Endodermal cell (in vitro differentiated cells): ENCODE data around the gene PP2D1. TPM values are rescaled to one million over a fixed set of nuclear protein-coding genes. Genes with fewer than 3 reads are reported as not detected.

ENCODE experiments used
- DNase-seq: peaks from one replicate; pipeline ENCODE4 v3.0.0-alpha.2; 2017
- H3K27ac ChIP-seq: 2 replicates; pipeline ENCODE4 v1.5.1; 2013; ENCODE audit warnings: mild to moderate bottlenecking, low read depth, low read length, moderate library complexity
- H3K27me3 ChIP-seq: 2 replicates; pipeline ENCODE4 v1.6.1; 2013; ENCODE audit warnings: mild to moderate bottlenecking, low read length, moderate library complexity; ENCODE audit not compliant: insufficient read depth, control insufficient read depth, poor library complexity, severe bottlenecking
- H3K36me3 ChIP-seq: 2 replicates; pipeline ENCODE4 v1.7.0; 2013; ENCODE audit warnings: mild to moderate bottlenecking, low read length, moderate library complexity; ENCODE audit not compliant: control insufficient read depth, insufficient read depth
- H3K4me1 ChIP-seq: one replicate; pipeline ENCODE4 v1.7.0; 2013; ENCODE audit warnings: low read length; ENCODE audit not compliant: control insufficient read depth, insufficient read depth
- H3K4me3 ChIP-seq: 2 replicates; pipeline ENCODE4 v1.5.1; 2013; ENCODE audit warnings: mild to moderate bottlenecking, low read length, moderate library complexity
- H3K9ac ChIP-seq: 2 replicates; pipeline ENCODE4 v1.6.1; 2013; ENCODE audit warnings: mild to moderate bottlenecking, low read length, moderate library complexity; ENCODE audit not compliant: poor library complexity, severe bottlenecking; ENCODE audit errors: extremely low read depth
- H3K9me3 ChIP-seq: 2 replicates; pipeline ENCODE4 v1.6.1; 2013; ENCODE audit warnings: mild to moderate bottlenecking, low read length, moderate library complexity; ENCODE audit not compliant: control insufficient read depth
- H3K27ac Mint-ChIP-seq: 2 replicates; pipeline ENCODE4 v1.8.0; 2020; ENCODE audit warnings: mixed read lengths
- H3K27me3 Mint-ChIP-seq: 2 replicates; pipeline ENCODE4 v1.8.0; 2021; ENCODE audit warnings: mild to moderate bottlenecking, mixed read lengths; ENCODE audit not compliant: insufficient read depth
- H3K36me3 Mint-ChIP-seq: 2 replicates; pipeline ENCODE4 v1.8.0; 2020; ENCODE audit warnings: low read depth, mixed read lengths
- H3K4me1 Mint-ChIP-seq: 2 replicates; pipeline ENCODE4 v1.8.0; 2020; ENCODE audit warnings: mixed read lengths
- H3K4me3 Mint-ChIP-seq: 2 replicates; pipeline ENCODE4 v1.8.0; 2020; ENCODE audit warnings: mild to moderate bottlenecking, moderate library complexity, mixed read lengths
- H3K9me3 Mint-ChIP-seq: 2 replicates; pipeline ENCODE4 v1.8.0; 2020; ENCODE audit warnings: mild to moderate bottlenecking, mixed read lengths
- WGBS, 2 experiments: methylation state at CpG; one replicate each; pipeline versions ENCODE4 v1.1.5 to v1.1.7; 2013; ENCODE audit warnings: missing lambda C conversion rate in 2 of 2, mixed read lengths in 1 of 2; ENCODE audit not compliant: insufficient coverage in 1 of 2, insufficient read length in 1 of 2; 5-methylcytosine and 5-hydroxymethylcytosine counted together
- total RNA-seq, 2 donors: library from RNA; stranded (reverse); fragmentation: NEBNext Ultra II Directional in 1 of 2; extraction: Animal tissue kit (Norgen Biotek cat#: 25700) in 1 of 2; gene quantifications; 2 replicates in 1 of 2; 3 replicates in 1 of 2; pipeline ENCODE4 v1.2.1, GENCODE V29; 2021
- TF ChIP-seq, protein P1 (sequence below): fragments of 200-600 bp; sonication (generic); conservative IDR thresholded peaks from 2 replicates; pipeline ENCODE4 v1.5.0; 2021; ENCODE audit warnings: antibody characterized with exemption, mild to moderate bottlenecking

The PP2D1 gene
- total RNA-seq, 2 donors from 2014 or later = not detected

GRCh38 chr3:20055020-20055775 lies 43.1 kb upstream of the PP2D1 start:
- WGBS, 2 experiments = 85 to 86% methylated on average over 6 to 10 of the region's 10 CpGs
- no peak overlapping the region for H3K4me3 Mint-ChIP-seq
- peaks cover 8% of the 10 kb centered on the region for H3K4me1 Mint-ChIP-seq
- no peaks in the 10 kb centered on the region for H3K36me3 Mint-ChIP-seq
- H3K9me3 Mint-ChIP-seq = no peaks in the 10 kb centered on the region
- TF ChIP-seq, protein P1, sequence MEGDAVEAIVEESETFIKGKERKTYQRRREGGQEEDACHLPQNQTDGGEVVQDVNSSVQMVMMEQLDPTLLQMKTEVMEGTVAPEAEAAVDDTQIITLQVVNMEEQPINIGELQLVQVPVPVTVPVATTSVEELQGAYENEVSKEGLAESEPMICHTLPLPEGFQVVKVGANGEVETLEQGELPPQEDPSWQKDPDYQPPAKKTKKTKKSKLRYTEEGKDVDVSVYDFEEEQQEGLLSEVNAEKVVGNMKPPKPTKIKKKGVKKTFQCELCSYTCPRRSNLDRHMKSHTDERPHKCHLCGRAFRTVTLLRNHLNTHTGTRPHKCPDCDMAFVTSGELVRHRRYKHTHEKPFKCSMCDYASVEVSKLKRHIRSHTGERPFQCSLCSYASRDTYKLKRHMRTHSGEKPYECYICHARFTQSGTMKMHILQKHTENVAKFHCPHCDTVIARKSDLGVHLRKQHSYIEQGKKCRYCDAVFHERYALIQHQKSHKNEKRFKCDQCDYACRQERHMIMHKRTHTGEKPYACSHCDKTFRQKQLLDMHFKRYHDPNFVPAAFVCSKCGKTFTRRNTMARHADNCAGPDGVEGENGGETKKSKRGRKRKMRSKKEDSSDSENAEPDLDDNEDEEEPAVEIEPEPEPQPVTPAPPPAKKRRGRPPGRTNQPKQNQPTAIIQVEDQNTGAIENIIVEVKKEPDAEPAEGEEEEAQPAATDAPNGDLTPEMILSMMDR = no peak
- H3K27me3 Mint-ChIP-seq = no peaks in the 10 kb centered on the region
- Histone ChIP-seq H3K9me3 (no peaks in the 10 kb centered on the region), H3K27ac (no peak overlapping the region), H3K27me3 (no peaks in the 10 kb centered on the region), H3K4me3 (no peak overlapping the region), H3K9ac (no peak overlapping the region), H3K4me1 (no peaks in the 10 kb centered on the region), H3K36me3 (no peaks in the 10 kb centered on the region)
- DNase-seq = no peak
- no peak overlapping the region for H3K27ac Mint-ChIP-seq

- Histone ChIP-seq H3K27me3 (no peaks in the 10 kb centered on the region), H3K9ac (no peak overlapping the region), H3K4me1 (no peaks in the 10 kb centered on the region), H3K36me3 (no peaks in the 10 kb centered on the region), H3K27ac (no peak overlapping the region), H3K9me3 (no peaks in the 10 kb centered on the region), H3K4me3 (no peak overlapping the region)
- 80 to 97% methylated on average over 1 to 4 of the region's 4 CpGs for WGBS, 2 experiments
- H3K4me1 Mint-ChIP-seq = peaks cover 10% of the 10 kb centered on the region
- H3K27ac Mint-ChIP-seq = no peak overlapping the region
- no peaks in the 10 kb centered on the region for H3K36me3 Mint-ChIP-seq
- TF ChIP-seq, protein P1 = no peak
- no peak for DNase-seq
- H3K4me3 Mint-ChIP-seq = no peak overlapping the region
- no peaks in the 10 kb centered on the region for H3K9me3 Mint-ChIP-seq
- no peaks in the 10 kb centered on the region for H3K27me3 Mint-ChIP-seq
Observed at GRCh38 chr3:20054549-20054987, 42.5 kb upstream of the PP2D1 start.

DNA sequence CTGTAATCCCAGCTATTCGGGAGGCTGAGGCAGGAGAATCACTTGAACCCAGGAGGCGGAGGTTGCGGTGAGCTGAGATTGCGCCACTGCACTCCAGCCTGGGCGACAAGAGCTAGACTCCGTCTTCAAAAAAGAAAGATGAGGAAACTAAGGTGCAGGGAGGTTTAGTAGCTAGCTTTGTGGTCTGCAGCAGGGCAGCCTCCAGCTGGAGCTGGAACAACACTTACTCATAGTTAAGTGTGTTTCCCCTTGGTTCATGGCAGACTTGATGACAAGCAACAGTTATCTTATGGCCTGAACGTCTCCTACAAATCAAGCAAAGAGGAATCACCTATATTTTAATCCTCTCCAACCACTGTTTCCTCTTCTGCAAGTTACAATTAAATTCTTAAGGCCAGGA lies 40.8 kb upstream of the PP2D1 start:
- H3K4me3 Mint-ChIP-seq = no peak overlapping the region
- peaks cover 12% of the 10 kb centered on the region for H3K4me1 Mint-ChIP-seq

More for the DNA sequence above, 40.8 kb upstream of the PP2D1 start:
- Histone ChIP-seq H3K9me3 (no peaks in the 10 kb centered on the region), H3K36me3 (no peaks in the 10 kb centered on the region), H3K27ac (no peak overlapping the region), H3K4me1 (no peaks in the 10 kb centered on the region), H3K4me3 (no peak overlapping the region), H3K27me3 (no peaks in the 10 kb centered on the region), H3K9ac (no peak overlapping the region)
- TF ChIP-seq, protein P1 = no peak
- WGBS, 2 experiments = 87 to 89% methylated on average over 7 of the region's 7 CpGs
- Mint-ChIP-seq H3K27me3 (no peaks in the 10 kb centered on the region), H3K9me3 (no peaks in the 10 kb centered on the region), H3K27ac (no peak overlapping the region), H3K36me3 (no peaks in the 10 kb centered on the region)
- no peak for DNase-seq
